Activated CD4-positive, alpha-beta T cell treated with anti-CD3 and anti-CD28 coated beads, Interleukin-10, Interleukin-2, amounts not matched to agents 100 ng/mL and 50 ng/mL, durations not matched to agents 16 hours and 8 hours (primary cell): ENCODE results near the gene RPRD2.

ENCODE experiments used
- DNase-seq: peaks from one replicate; pipeline ENCODE4 v3.0.0-alpha.2; 2020

RPRD2 gene

DNA sequence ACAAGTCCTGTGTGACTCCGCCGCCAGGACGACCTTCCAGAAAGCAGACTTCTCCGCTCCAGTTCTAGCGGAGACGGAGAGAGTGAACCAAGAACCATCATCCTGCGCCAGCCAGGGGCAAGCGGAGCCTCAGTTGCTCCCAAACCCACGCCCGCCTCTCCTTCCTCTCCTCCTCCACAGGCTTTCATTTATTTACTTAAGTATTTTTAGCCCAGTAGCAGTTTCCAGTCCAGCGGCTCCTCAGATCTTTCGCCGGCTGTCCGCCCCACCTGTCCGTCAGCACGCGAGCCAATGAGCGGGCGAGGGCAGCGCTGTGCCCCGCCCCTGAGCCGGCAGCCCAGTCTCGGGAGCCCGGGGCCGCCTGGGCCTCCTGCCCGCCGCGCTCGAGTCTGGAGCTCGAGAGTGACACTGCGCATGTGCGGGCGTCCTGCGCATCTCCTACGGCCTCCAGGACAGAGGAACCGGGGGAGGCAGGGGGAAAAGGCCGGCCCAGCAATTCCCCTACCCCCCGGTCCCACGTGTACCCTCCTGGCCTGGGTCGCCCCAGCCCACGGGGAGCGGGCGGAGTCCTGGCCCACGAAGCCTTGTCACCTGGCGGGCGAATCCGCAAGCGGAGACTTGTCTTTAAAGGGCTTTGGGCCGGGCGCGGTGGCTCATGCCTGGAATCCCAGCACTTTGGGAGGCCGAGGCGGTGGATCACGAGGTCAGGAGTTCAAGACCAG, 151.5 kb downstream of the RPRD2 start, which contains the start of gene FALEC:
TSS of gene FALEC (plus strand) at position 425 of the 722 bp plus-strand sequence.
- peak; percentile 97 for DNase-seq

DNA sequence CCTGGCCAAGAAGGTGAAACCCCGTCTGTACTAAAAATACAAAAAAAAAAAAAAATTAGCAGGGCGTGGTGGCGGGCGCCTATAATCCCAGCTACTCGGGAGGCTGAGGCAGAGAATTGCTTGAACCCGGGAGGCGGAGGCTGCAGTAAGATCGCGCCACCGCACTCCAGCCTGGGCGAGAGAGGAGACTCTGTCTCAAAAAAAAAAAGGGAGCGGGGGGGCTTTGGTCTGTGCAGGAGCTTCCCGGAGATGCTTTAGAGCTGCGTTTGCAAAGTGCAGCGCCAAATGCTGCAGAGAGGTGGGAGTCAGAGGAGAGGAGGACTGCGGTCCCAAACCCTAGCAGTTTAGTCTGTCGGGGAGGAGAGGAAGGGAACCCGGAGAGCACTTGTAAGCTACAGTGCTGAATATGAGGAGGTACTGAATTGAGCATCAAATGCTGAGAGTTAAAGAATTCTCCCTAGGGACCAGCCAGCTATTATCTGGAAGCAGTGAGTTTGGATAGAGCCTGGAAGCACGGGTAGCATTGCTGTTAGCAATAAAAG, 152.2 kb downstream of the RPRD2 start:
- no peak for DNase-seq

DNA sequence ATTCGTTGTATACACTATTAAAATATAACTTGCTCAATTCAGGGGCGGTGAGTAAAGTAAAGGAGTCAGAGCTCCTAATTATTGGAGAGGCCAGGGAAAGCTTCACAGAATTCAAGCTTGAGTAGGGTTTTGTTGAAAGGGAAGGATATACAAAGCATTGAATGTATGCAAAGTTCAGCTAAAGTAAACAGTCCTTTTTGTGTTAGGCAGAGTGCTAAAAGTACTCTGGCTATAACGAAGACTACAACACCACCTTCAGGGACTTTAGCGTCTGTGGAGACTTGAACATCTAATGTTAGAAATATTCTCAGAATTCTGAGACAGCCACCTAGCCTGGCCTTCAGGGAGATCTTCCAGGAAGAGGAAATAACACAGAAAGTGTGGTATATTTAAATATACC, 152.7 kb downstream of the RPRD2 start:
- no peak for DNase-seq

DNA sequence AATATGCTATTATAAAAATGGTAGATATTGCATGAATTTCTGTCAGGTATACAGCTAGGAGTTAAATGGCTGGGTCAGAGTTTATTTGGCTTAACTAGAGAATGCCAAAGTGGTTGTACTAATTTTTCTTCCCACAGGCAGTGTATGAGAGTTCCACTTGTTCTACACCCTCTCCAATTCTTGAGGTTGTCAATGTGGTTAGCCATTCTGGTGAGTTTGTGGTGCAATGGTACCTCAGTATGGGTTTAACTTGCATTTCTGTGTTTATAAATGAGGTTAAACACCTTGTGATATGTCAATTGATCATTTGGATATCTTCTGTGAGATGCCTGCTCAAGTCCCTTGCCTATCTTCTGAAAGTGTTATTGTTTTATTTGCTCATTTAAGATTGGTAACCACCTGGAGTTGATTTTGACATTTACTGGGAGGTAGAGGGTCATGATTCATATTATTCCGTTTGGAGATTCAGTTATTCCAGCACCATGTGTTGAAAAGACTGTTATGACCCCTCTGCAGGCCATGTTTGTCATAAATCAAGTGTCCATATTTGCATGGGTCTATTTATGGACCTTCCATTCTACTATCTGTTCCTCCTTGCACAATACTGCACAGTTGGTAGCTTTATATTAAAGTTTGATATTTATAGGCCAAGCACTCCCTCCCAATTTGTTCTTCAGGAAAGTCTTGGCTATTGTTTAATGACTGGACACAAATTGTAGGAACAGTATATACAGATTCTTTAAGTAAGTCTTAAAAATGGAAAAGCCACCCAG, 157.4 kb downstream of the RPRD2 start:
- DNase-seq, result no peak

DNA sequence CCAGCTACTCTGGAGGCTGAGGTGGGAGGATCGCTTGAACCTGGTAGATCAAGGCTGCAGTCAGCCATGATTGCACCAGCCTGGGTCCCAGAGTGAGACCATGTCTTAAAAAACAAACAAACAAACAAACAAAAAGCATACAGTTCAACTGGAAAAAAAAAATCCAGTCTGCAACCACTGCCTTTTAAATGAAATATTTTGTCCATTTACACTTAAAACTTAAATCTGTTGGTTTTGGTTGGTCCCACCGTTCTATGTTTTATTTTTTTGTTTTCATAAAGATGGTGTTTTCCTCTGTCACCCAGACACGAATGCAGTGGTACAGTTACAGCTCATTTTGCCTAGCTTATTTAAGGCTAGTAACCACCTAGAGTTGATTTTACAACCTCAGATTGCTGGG, 161.4 kb downstream of the RPRD2 start:
- DNase-seq, result no peak
